ENCODE results near the gene CCR3.

DNA sequence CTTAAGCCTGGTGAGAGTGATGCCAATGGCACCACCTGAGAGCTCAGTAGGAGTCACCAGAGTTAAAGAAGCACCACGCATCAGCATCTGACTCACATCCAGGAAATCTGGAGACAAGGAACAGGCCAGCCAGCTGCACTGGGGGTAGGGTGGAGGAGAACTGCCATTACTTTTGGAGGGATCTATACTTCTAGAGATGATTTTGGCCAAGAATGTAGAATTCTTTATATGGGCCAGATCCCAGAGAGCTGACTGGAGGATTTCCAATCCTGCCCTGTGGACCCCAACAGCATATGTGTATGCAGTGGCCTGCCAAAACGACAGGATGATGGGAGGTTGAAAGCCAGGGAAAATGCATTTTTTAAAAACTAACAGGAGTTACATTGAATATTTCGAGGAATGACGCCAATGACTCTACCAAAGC lies 29.8 kb downstream of the CCR3 start:
- TF ChIP-seq TAF1 (IDR thresholded peaks at IDR 0.05; ENCODE audit: low read depth) (no peak), FOXM1 (IDR thresholded peaks at IDR 0.05; ENCODE audit: borderline replicate concordance, low read depth) (no peak)
- TF ChIP-seq, protein P1, sequence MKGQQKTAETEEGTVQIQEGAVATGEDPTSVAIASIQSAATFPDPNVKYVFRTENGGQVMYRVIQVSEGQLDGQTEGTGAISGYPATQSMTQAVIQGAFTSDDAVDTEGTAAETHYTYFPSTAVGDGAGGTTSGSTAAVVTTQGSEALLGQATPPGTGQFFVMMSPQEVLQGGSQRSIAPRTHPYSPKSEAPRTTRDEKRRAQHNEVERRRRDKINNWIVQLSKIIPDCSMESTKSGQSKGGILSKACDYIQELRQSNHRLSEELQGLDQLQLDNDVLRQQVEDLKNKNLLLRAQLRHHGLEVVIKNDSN (IDR thresholded peaks at IDR 0.05) = no peak

All from Ishikawa (cell line).